ENCODE results near the gene CNGB1.
"Not testable (repeated sequence)": the region's sequence is repeated elsewhere in the genome, so short reads cannot be mapped to it uniquely, and the experiment has no call there.

CNGB1 gene

DNA sequence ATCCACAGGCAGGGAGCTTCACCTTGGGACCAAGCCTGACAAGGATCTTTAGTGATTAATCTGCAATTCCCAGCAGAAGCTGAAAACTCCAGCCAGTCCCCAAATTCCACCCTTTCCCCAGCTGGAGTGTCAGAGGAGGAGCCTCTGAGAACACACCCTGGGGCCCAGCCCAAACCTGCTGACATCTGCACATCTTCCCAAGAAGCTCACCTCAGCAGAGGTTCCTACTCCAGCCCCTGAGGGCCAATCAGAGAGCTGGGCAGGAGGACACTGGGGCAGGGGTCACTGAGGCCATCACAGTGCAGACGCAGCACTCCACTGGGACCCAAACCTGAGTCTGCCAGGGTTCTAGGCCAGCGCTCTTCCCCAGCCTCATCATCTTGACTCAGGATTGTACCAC lies 44.9 kb downstream of the CNGB1 start:
- DNase-seq (ENCODE audit: low read depth in 2 of 2) = no peak

DNA sequence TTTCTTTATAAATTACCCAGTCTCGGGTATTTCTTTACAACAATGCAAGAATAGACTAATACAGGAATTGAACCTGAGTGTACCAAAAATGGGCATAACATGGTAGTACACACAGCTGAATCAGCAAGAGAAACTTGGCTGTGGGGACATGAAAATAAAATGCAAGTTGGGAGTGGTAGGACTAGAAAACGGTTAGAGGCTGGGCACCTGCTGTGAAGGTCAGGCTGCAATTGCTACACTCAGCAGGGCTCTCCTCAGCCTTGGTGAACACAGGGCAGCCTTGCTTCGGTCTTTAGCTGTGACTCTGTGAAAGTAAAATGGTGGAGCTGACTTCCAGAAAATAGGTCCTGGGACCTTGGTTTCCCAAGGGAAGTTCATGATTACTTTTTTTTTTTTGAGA lies 45.6 kb downstream of the CNGB1 start:
- DNase-seq (ENCODE audit: low read depth in 2 of 2) = no peak

DNA sequence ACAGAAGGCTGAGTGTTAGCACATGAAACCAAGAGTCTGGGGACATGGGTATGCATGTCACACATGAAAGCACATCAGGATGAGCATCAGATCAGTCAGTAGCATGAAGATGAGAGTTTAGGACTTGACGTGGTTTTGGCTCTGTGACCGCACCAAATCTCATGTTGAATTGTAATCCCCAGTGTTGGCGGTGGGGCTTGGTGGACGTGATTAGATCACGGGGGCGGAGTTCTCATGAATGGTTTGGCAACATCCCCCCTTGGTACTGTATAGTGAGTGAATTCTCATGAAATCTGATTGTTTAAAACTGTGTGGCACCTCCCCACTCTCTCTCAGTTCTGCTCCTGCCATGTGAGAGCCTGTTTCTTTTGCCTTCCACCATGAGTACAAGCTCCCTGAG lies 46.4 kb downstream of the CNGB1 start:
- DNase-seq (ENCODE audit: low read depth in 2 of 2) = no peak

DNA sequence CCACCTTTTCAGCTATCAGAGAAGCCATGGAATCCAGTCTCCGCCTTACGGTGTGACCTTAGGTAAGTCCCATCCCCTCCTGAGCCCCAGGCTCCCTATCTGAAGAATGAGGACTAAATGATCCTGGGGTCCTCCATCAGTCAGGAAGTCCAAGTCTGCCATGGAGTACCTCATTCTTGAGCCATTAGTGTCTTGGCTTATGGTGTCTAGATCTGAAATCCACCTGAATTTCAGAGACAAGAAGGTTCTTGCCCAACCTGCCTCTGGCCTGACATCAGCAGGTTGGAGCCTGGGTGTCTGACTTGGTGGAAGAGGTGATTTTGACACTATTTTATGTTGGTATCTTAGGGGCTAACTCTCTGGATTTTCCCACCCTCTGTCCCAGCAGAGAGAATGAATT lies 47.1 kb downstream of the CNGB1 start:
- no peak for DNase-seq (ENCODE audit: low read depth in 2 of 2)

DNA sequence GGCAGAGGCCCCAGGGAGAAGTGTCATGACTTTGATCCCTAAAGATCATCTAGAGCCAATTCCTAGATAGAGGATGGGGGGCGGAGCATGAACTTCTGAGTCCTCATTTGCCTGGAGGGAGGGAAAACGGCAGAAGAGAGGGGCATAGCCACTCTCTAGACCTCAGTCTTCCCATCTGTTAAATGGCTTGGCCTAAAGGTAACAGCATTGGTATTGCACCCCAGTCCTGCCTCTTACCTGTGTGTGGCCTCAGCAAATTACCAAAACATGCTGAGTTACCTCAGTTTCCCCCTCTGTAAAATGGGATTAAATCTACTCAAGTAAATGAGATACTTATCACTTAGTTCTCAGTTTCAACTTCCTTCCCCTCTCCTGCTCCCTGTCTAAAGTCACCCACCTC lies 47.5 kb downstream of the CNGB1 start:
- DNase-seq (ENCODE audit: low read depth in 2 of 2) = no peak

DNA sequence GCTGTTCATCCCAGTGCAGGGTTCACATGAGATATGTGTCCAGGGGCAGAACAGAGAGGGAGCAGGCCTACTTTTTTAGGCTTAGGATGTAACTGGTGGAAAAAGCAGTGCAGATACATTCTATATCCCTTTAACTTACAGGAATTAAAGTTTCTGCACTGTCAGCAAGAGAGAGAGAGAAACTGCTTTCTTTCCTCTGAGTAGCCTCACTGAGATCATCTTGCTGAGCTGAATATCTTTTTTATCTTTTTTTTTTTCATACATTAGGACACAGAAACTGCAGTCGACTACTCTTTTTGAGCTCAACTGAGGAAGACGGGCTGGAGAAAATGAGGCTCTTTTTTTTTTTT lies 50.1 kb downstream of the CNGB1 start:
- DNase-seq (ENCODE audit: low read depth in 2 of 2) = no peak

DNA sequence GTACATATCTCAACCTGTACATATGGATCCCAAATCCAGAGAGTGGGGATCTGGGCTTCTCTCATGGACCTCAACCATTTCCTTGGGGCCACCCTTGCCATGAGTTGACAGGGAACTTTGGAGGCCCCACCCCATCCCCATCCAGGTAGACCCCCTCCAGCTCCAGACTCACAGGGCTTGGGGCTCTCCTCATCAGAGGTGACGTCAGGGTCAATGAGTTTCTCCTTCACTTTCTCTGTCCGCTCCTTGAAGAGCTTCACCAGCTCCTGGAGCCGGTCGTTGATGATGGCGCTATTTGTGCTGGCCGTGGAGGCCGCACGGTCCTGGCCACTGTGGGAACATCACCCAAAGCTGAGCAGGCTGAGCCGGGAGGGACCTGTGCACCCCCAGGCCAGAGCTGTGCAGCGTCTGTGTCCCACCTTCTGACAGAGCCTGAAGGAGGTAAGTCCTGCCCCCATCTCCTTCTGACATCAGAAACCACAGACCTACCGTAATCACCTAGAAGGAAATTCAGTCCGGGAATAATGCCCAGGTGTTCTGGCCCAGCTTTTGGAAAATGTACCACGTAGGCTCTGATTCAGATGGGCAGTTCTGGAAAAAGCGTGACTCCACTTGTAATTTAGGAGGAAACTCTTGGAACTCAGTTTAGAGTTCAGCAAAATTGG lies 50.6 kb downstream of the CNGB1 start:
- DNase-seq (ENCODE audit: low read depth in 2 of 2) = no peak

DNA sequence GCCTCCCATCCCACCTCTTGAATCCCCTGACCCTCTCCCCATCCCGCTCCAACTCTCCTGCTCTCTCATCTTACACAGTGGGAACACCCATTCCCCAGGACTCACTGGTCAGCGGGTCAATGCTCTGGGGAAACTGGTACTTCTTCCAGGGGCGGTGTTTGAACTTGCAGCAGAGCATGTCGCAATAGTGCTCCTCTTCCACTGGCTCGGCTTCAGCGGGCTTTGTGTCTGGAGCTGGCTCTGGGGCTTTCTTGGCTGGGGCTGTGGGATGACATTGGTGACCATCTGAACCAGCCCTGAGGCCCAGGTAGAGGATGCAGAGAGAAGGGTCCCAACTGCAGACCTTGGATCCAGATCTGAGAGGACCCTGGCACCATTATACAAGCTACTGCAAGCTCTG lies 51.9 kb downstream of the CNGB1 start:
- no peak for DNase-seq (ENCODE audit: low read depth in 2 of 2)

DNA sequence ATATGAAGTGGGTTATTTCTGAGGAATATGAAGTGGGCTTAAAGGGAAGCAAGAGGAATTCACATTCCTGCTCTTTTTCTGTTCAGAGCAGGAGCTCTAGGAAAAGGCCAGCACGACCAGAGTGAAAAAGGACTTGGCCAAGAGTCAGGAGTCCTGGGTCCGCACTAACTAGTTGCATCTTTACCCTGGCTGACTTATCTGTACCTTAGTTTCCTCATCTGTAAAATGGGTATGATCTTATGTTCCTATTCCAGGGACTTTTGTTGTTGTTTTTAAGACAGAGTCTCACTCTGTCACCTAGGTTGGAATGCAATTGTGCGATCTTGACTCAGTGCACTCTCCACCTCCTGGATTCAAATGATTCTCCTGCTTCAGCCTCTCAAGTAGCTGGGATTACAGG lies 52.5 kb downstream of the CNGB1 start:
- no peak for DNase-seq (ENCODE audit: low read depth in 2 of 2)

DNA sequence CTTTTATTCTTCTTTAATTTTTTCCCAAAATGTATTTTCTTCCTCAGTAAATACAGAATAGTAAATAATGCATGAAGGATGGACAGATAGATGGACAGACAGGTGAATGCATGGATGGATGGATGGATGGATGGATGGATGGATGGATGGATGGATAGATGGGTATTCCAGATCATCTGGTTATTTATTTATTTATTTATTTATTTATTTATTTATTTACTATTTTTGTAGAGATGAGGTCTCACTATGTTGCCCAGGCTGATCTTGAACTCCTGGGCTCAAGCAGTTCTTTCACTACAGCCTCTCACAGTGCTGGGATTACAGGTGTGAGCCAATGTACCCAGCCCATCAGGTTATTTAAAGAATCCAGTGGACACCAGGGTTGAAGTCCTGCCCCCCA lies 53.0 kb downstream of the CNGB1 start:
- DNase-seq (ENCODE audit: low read depth in 2 of 2) = not testable (repeated sequence)

DNA sequence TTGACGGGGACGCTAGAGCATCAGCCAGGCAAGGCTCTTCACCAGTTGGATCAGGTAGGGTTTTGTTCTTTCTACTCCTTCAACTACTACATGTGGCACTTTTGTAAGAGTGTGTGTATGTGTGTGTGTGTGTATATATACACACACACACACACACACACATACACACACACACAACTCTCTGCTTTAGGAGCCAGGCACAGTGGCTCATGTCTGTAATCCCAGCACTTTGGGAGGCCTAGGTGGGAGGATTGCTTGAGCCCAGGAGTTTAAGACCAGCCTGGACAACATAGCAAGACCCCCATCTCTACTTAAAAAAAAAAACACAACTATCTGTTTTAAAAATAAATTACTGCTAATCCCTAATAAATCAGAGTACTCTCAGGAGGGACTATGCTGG lies 53.4 kb downstream of the CNGB1 start:
- DNase-seq (ENCODE audit: low read depth in 2 of 2) = not testable (repeated sequence)

DNA sequence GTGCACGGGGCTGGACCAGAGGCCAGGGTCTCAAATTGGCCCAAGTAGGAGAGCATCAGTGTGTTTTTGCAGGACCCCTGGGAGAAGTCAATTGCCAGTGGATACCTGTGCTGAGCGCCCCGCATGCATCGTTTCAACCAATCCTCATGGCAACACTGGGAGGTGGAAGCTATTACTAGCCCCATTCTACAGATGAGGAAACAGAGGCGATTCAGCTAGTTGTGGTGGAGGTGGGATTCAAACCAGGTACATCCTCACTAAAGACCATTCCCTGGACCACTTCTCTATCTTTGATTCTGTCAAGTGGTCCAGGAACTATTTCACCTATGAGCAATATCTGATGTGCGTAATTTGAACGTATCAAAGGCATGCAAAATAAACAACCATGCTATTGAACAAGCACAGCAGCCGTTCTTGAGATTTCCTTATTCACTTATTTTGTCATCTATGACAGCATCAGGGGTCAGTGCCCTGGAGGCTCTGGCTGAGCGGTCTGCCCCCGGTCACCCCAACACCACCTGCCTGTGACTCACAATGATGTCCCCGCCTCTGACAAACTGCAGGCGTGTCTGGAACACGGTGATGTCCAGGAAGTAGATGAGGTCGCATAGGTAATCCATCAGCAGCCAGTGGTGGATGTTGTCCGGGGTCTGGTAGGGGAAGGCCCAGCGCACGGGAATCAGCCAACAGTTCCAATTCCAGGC lies 54.0 kb downstream of the CNGB1 start:
- DNase-seq (ENCODE audit: low read depth in 2 of 2) = no peak

DNA sequence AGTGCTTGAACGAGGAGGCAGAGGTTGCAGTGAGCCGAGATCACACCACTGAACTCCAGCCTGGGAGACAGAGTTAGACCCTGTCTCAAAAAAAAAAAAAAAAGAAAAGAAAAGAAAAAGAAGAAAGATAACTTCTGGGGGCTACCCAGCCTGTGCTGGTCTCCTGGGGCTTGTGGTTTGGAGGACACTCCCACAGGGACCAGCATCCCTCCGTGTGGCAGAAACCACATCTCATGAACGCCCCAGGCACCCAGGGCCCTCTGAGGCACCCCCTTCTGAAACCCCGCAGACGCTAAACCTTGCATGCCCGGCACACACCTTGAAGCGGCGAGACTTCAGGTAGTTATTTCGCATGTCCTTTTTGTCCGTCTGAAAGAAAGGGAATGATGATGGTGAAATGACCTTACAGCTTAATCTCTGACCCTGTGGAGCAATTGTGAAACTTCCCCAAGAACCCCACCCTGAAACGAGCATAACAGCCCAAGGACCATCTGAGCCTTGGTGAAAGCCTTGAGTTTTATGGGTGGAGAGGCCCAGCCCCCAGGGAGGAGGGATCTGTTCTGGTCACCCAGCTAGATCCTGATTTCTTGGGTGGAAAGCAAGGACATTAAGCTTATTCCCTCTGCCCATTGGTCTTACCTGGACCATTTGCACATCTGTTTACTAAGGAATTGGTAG lies 55.0 kb downstream of the CNGB1 start:
- no peak for DNase-seq (ENCODE audit: low read depth in 2 of 2)

DNA sequence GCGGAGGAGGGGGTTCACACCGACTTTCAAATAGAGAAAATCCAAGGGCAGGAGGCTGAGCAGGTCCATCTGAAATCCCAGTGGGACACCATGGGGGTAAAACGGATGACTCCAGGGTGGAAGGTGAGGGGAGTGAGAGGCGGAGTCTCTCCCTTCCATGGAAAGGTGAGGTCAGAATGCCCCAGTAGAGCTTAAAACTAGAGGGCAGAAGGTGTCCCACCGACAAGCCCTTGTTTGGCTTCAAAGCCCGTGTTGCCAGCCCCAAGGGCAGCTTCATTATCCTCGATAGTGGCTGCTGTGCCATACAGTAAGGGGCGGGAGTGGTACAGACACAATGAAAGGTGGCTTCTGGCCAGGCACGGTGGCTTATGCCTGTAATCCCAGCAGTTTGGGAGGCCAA lies 55.7 kb downstream of the CNGB1 start:
- DNase-seq (ENCODE audit: low read depth in 2 of 2) = no peak

DNA sequence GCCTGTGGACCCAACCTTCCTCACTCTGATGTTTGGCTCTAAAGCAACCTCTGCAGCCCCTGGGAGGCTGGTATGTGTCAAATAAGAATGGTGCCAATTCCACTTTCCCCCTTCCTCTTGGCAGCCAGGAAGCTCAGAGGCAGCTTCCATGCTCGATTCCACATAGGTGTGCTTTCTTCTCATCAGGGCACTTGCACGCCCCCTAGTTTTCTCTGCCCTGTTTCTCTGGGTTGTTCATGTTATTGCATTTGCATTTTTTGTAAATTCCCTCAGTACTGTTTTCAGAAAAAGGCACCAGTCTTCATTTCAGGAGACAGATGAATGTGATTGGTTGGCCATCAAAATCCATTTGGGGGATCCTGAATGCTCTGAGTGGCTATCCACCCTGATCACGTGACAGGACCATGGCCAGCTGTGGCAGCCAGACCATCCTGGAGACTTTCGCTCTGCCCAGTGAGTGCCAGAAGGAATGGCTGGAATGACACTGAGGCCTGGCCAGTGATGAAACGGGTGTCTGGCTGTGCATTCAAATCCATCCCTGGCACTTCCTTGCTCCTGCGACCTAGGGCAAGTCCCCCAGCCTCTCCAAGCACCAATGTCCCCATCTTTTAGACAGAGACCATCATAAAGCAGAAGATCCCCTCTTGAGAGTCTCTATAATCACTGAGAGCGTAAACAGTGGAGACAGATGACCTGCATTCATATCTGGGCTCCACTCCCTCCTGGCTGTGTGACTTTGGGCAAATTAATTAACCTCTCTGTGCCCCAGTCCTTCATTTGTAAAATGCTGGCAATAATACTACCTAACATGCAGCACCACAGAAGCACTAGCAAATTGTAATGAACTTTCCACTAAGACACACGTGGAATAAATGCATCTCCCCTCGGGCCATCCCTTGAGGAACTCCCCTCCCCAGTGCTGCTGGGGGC lies 56.4 kb downstream of the CNGB1 start:
- no peak for DNase-seq (ENCODE audit: low read depth in 2 of 2)

DNA sequence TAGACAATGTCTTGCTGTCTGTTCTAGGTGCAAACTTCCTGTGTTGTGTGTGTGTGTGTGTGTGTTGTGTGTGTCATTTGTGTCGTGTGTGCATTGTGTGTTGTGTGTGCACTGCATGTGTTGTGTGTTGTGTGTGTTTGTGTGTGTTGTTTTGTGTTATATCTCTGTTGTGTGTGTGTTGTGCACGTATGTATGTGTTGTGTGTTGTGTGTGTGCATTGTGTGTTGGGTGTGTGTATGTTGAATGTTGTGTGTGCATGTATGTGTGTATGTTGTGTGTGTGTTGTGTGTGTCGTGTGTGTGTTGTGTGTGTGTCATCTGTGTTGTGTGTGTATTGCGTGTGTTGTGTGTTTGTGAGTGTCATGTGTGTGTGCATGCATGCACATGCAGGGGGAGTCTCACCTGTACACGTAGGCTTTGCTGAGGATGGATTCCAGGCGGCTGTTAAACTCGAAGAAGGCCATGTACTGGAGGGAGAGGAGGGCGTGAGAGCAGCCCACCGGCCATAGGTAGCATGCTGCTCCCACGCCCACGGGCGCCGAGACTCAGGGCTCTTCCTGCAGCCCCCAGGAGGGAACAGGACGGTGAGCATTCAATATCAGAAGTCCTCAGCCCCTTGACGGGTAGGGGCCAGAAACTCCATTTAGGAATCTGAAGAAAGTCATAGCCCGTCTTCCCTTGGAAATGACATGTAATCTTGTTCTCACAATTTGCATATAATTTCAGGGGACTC lies 58.2 kb downstream of the CNGB1 start:
- DNase-seq (ENCODE audit: low read depth in 2 of 2) = no peak

DNA sequence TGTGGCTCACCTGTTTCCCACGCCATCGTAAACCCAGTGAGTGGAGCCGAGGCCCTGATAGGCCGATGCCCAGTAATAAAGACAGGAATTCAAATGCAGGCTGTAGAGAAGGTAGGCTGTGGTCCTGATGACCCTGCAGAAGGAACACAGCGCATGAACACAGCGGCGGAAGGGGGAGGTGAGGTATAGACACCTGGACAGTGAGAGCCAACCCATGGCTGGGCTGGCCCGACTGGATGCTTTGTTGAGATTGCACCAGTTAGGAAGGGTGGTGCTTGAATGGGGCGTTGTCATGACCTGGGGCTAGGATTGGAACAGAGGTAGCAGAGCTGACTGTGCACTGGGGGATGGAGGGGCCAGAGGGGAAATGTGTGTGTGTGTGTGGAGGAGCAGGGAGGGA lies 59.2 kb downstream of the CNGB1 start:
- DNase-seq (ENCODE audit: low read depth in 2 of 2) = no peak

DNA sequence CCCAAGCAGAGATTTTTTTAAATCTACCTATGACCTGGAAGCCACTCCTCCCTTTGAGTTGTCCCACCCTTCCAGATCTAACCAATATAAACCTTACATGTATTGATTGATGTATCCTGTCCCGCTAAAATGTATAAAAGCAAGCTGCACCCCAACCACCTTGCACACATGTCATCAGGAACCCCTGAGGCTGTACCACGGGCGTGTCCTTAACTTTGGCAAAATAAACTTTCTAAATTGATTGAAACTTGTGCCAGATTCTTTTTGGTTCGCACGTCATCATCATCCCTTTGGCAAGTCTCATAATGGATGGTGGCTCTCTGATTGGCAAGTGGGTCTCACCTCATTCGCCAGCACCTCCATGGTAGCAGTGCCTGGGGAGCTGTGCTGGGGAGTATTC lies 60.2 kb downstream of the CNGB1 start:
- DNase-seq (ENCODE audit: low read depth in 2 of 2) = no peak

DNA sequence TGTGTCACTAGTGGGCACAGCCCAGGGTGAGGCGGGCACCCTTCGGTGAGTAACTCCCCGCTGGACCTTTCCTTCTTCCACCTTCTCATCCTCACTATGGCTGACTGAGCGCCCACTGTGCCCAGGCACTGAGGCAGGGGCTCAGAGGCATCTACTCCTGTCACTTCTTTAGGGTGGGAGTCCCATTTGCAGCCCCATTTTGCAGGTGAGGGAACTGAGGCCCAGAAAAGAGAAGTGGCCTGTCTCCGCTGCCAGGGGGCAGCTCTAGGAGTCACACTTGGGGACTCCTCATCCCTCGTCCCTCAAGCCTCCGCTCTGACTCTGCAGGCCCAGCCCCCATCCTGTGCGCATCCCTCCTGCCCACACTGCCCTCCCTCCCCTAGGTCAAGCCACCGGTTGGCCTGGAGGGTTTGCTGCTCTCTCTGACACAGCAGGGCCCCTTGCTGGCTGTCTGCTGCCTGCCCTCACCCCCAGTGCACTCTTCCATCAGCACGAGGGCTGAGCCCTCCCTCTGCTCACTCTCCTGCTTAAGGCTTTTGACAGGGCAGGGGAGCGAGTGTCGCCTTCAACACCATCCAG lies 62.4 kb downstream of the CNGB1 start:
- no peak for DNase-seq (ENCODE audit: low read depth in 2 of 2)

DNA sequence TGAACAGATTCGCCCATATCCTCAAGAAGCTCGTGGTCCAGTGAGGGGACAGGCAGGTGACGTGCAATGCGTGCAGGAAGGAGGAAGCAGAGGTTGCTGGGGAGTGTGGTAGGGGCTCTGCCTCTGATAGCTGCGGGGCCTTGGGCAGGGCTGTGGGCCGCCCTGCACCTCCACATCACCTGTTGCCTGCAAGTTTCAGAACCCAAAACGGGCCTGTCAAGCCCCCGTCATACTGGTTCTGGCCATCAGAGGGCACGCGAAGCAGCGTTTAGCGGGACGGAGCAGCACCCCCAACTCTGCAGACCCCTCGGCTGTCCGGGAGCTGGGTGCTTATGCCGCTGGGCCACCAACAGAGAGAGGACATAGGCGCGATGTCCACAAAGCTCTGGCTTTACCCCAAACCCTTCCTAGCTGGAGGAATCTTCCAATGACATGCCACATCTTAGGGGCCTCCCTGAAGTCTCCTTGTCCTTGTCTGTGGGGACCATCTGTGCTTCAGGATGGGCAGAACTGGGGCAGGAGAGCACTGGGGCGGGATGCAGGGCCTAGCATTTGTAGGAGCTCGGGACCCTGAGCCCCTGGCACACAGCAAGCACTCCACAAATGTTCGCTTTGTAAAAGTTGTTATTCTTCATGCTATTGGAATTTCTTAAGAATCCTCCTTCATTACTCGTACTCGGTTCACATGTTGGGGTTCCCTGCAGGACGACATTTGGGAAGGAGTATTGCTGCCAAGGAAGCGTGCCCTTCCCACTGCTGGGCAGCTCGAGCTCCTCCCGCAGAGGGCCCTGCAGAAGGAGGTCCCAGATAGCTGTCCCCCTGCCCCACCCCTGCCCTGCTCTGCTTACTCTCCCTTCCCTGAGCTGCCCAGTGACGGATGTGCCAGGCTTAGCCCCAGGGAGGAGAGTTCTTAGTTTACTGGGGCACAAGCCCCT lies 64.3 kb downstream of the CNGB1 start:
- DNase-seq (ENCODE audit: low read depth in 2 of 2) = no peak
